K562 (cell line): Measurements from ENCODE around the gene TRUB1. TPM values are rescaled to one million over a fixed set of nuclear protein-coding genes. Genes with fewer than 3 reads are reported as not detected.

Experiments
- ATAC-seq: fragments of 200-7000 bp; cut with Tn5 transposase; 3 replicates; pipeline ENCODE4 v1.9.1; 2020; ENCODE audit warnings: moderate library complexity
- BruUV-seq: library from RNA; stranded (reverse); fragments of 400-500 nt; replicated peaks from 2 replicates; lab custom pipeline; 2021; lab: Mats Ljungman, UMichigan
- CTCF ChIA-PET: fragments of 300-600 bp; formaldehyde crosslinking; extraction: SDS; loops from one replicate; lab custom pipeline; 2021; ENCODE audit warnings: low intra/inter-chr PET ratio; lab: Yijun Ruan, JAX
- POLR2A ChIA-PET: fragments of 300-600, 350-650 bp; sonication (Branson Sonifier 250); formaldehyde crosslinking; extraction: SDS; loops from one replicate; lab custom pipeline; 2021; ENCODE audit warnings: antibody characterized with exemption, inconsistent platforms; lab: Yijun Ruan, JAX
- DNase-seq, 4 experiments: peaks; one replicate each; pipeline versions ENCODE4 v3.0.0 to v3.0.0-alpha.2; 2011 to 2018; ENCODE audit warnings: low spot score in 3 of 4, mixed read lengths in 3 of 4; ENCODE audit errors: extremely low read depth in 1 of 4
- FAIRE-seq: peaks from 2 replicates; lab custom pipeline; 2011; peaks lifted over from hg19 to GRCh38; lab: Jason Lieb, UNC
- H2AFZ ChIP-seq: 2 replicates; pipeline ENCODE4 v1.6.0; 2011; ENCODE audit warnings: low read depth, low read length, control low read depth, inconsistent platforms
- H3K27ac ChIP-seq: fragments of 200-600 bp; 3 replicates; pipeline ENCODE4 v1.8.0; 2011; ENCODE audit warnings: low read depth, mild to moderate bottlenecking, control low read depth, inconsistent platforms, low read length, moderate library complexity, mixed read lengths; ENCODE audit errors: extremely low read depth
- H3K27me3 ChIP-seq, 2 experiments: fragments of 300-600 bp in 1 of 2; 2 replicates in 1 of 2; 3 replicates in 1 of 2; pipeline versions ENCODE4 v1.6.0 to v1.8.0; 2011; ENCODE audit warnings: inconsistent platforms in 2 of 2, low read length in 2 of 2, mild to moderate bottlenecking in 1 of 2, mixed read lengths in 1 of 2, moderate library complexity in 1 of 2; ENCODE audit not compliant: control insufficient read depth in 2 of 2, insufficient read depth in 2 of 2
- H3K36me3 ChIP-seq: fragments of 300-600 bp; 3 replicates; pipeline ENCODE4 v1.8.0; 2011; ENCODE audit warnings: mild to moderate bottlenecking, low read length, inconsistent platforms; ENCODE audit not compliant: control insufficient read depth, insufficient read depth
- H3K4me1 ChIP-seq, 2 experiments: fragments of 200-600 bp in 1 of 2; replicated peaks in 1 of 2; 2 replicates in 1 of 2; 3 replicates in 1 of 2; pipeline versions ENCODE4 v1.5.1 to v1.8.0; 2011; ENCODE audit warnings: inconsistent platforms in 2 of 2, low read length in 2 of 2, mild to moderate bottlenecking in 1 of 2, mixed read lengths in 1 of 2, moderate library complexity in 1 of 2; ENCODE audit not compliant: control insufficient read depth in 2 of 2, insufficient read depth in 2 of 2
- H3K4me2 ChIP-seq: 2 replicates; pipeline ENCODE4 v1.6.1; 2011; ENCODE audit warnings: low read length, control low read depth, inconsistent platforms, mixed read lengths; ENCODE audit not compliant: insufficient read depth
- H3K4me3 ChIP-seq: fragments of 200-600 bp; sonication (generic), shearing (Covaris generic); 2 replicates; pipeline ENCODE4 v1.5.1; 2016; ENCODE audit warnings: control low read depth, inconsistent platforms
- H3K79me2 ChIP-seq: fragments of 200-600 bp; 3 replicates; pipeline ENCODE4 v1.8.0; 2011; ENCODE audit warnings: low read length, inconsistent platforms; ENCODE audit not compliant: control insufficient read depth, insufficient read depth
- H3K9ac ChIP-seq, 2 experiments: 2 replicates each; pipeline versions ENCODE4 v1.6.0 to v1.6.1; 2011; ENCODE audit warnings: low read depth in 2 of 2, low read length in 2 of 2, control low read depth in 1 of 2, inconsistent platforms in 1 of 2, mild to moderate bottlenecking in 1 of 2, mixed read lengths in 1 of 2; ENCODE audit not compliant: insufficient read depth in 1 of 2
- H3K9me1 ChIP-seq: one replicate; pipeline ENCODE4 v1.6.0; 2011; ENCODE audit warnings: inconsistent platforms, mild to moderate bottlenecking, low read length, moderate library complexity; ENCODE audit not compliant: control insufficient read depth, insufficient read depth
- H3K9me3 ChIP-seq: replicated peaks from 2 replicates; pipeline ENCODE4 v1.5.1; 2011; ENCODE audit warnings: low read depth, low read length, inconsistent platforms; ENCODE audit not compliant: control insufficient read depth, insufficient read depth
- H4K20me1 ChIP-seq: replicated peaks from 2 replicates; pipeline ENCODE4 v1.6.1; 2011; ENCODE audit warnings: low read length, inconsistent platforms, mixed read lengths; ENCODE audit not compliant: control insufficient read depth, insufficient read depth
- BMI1 ChIP-seq: fragments of 150-350 bp; IDR thresholded peaks from 2 replicates; pipeline ENCODE4 v1.6.1; 2014; ENCODE audit warnings: low read length
- BRD4 ChIP-seq: fragments of 200-600 bp; sonication (generic); IDR thresholded peaks from 2 replicates; pipeline ENCODE4 v1.6.1; 2017; ENCODE audit warnings: inconsistent platforms
- ETV5 ChIP-seq: sonication (generic); formaldehyde crosslinking; IDR thresholded peaks from 2 replicates; pipeline ENCODE4 v1.4.0; 2020; ENCODE audit warnings: low read depth, mild to moderate bottlenecking, missing genetic modification reagents
- EWSR1 ChIP-seq: fragments of 450-650 bp; IDR thresholded peaks from 2 replicates; pipeline ENCODE4 v1.6.1; 2018; ENCODE audit warnings: borderline replicate concordance, mild to moderate bottlenecking, low read depth, moderate library complexity; ENCODE audit not compliant: partially characterized antibody
- HDAC8 ChIP-seq: fragments of 450-650 bp; IDR thresholded peaks from 2 replicates; pipeline ENCODE4 v1.6.1; 2016; ENCODE audit warnings: mild to moderate bottlenecking, missing genetic modification characterization, moderate library complexity, missing compliant biosample characterization
- MTA3 ChIP-seq: fragments of 450-650 bp; formaldehyde crosslinking; IDR thresholded peaks from 2 replicates; pipeline ENCODE4 v1.6.1; 2017; ENCODE audit warnings: mild to moderate bottlenecking, borderline replicate concordance
- RBM15 ChIP-seq: fragments of 200-400 bp; formaldehyde crosslinking; IDR thresholded peaks from 2 replicates; pipeline ENCODE4 v1.6.1; 2018; ENCODE audit warnings: mild to moderate bottlenecking, low read length, moderate library complexity; ENCODE audit not compliant: insufficient read depth
- RBM34 ChIP-seq: fragments of 200-400 bp; formaldehyde crosslinking; IDR thresholded peaks from 2 replicates; pipeline ENCODE4 v1.6.1; 2018; ENCODE audit warnings: low read length, borderline replicate concordance; ENCODE audit not compliant: insufficient read depth
- TCF7 ChIP-seq: sonication (generic); IDR thresholded peaks from 2 replicates; pipeline ENCODE4 v1.6.1; 2016; ENCODE audit warnings: antibody characterized with exemption, borderline replicate concordance
- ZNF184 ChIP-seq: sonication (generic); formaldehyde crosslinking; IDR thresholded peaks from 2 replicates; pipeline ENCODE4 v1.5.0; 2020; ENCODE audit warnings: missing genetic modification reagents
- ZNF324 ChIP-seq: fragments of 250-450 bp; sonication (Bioruptor Pico); IDR thresholded peaks from 2 replicates; pipeline ENCODE4 v1.4.0; 2020; ENCODE audit warnings: mild to moderate bottlenecking
- ZNF431 ChIP-seq: sonication (generic); formaldehyde crosslinking; IDR thresholded peaks from 2 replicates; pipeline ENCODE4 v1.8.0; 2022; ENCODE audit warnings: mild to moderate bottlenecking, missing genetic modification reagents
- WGBS: fragments of 100-300 bp; shearing (Covaris generic); methylation state at CpG from one replicate; pipeline ENCODE4 v1.1.6; 2016; ENCODE audit warnings: low coverage, mixed read lengths; ENCODE audit not compliant: insufficient coverage; ENCODE audit errors: missing lambda C conversion rate; 5-methylcytosine and 5-hydroxymethylcytosine counted together
- in situ Hi-C: fragments of 300-500 bp; cut with MboI; formaldehyde crosslinking; loops from 4 replicates; pipeline ENCODE4 v1.15.0; 2018; ENCODE audit warnings: inconsistent platforms, mixed read lengths
- intact Hi-C: fragments of 100-400 bp; cut with micrococcal nuclease; formaldehyde crosslinking; loops from 2 replicates; pipeline ENCODE4 v1.14.2; 2022
- polyA plus RNA-seq, 8 experiments: library from polyadenylated mRNA; depleted of rRNA in 4 of 8; stranded (reverse) in 5 of 8; unstranded in 3 of 8; fragments of >200 nt; fragmentation: Nextera tagmentation in 2 of 8; fragmentation: Illumina TruSeq in 1 of 8; extraction: Ambion mirVana in 2 of 8; extraction: Trizol in 1 of 8; gene quantifications; 2 replicates each; pipeline versions ENCODE4 v1.2.1 to v1.2.3, GENCODE V29; 2011 to 2014; ENCODE audit warnings: inconsistent platforms in 1 of 8, missing spikeins in 1 of 8
- total RNA-seq, 7 experiments: library from RNA; depleted of rRNA in 6 of 7; stranded (reverse); fragments of >200 nt in 6 of 7; fragmentation: Illumina TruSeq in 2 of 7; extraction: Trizol in 2 of 7; gene quantifications; 2 replicates each; pipeline versions ENCODE4 v1.2.1 to v1.2.3, GENCODE V29; 2011 to 2021; ENCODE audit warnings: low replicate concordance in 1 of 7
- TF ChIP-seq, protein P1 (sequence below): conservative IDR thresholded peaks from 2 replicates; pipeline ENCODE4 v1.6.1; 2011; ENCODE audit warnings: low read depth, mild to moderate bottlenecking, low read length; ENCODE audit not compliant: control insufficient read depth
- TF ChIP-seq, protein P2 (sequence below): sonication (generic); formaldehyde crosslinking; IDR thresholded peaks from 2 replicates; pipeline ENCODE4 v1.8.1; 2023; ENCODE audit warnings: mild to moderate bottlenecking, missing genetic modification reagents

The TRUB1 gene
- total and polyA plus RNA-seq, 9 of the 15 experiments (the other 6 are each of a cell fraction or from before 2014, with no cell fraction given): 4.6 to 16.5 (median 11.5) TPM

DNA sequence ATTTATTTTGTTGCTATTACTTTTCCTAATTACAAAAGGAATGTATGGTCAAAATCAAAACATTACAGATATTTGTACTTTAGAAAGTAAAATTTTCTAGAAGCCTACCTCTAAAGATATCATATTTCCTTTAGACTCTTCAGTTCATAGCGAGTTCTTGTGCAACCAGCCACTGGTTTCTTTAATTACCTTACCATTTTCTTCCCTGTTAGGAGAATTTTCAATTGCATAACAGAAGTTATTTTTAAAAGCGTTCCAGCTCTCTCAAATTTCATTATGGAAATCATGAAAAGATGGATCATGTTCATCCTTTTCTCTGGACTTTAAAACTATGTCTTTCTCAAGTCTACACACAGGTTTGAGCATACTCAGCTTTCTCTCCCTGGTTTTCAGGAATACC, 5.0 kb upstream of the TRUB1 start:
- intact Hi-C loops (no loop called here), in situ Hi-C loops (no loop called here)
- no peak overlapping the region for H3K4me2 ChIP-seq
- H3K27me3 ChIP-seq: no peaks in the 10 kb centered on the region
- H3K9me3 ChIP-seq: no peaks in the 10 kb centered on the region
- WGBS: 0% methylated on average over 2 of the region's 2 CpGs
- DNase-seq (no peak), ATAC-seq (no peak)
- no TSS peak for BruUV-seq
- H3K4me1 ChIP-seq: no peaks in the 10 kb centered on the region
- H3K9ac ChIP-seq: no peak overlapping the region
- POLR2A ChIA-PET: interaction anchor here (0.9 kb wide), 1 partner anchor 18 kb away, joined by 3 read pairs; no protein-coding TSS in a partner anchor
- H3K36me3 ChIP-seq: no peaks in the 10 kb centered on the region
- peaks cover 2% of the 10 kb centered on the region; the same call in 2 of the 3 replicates for H3K79me2 ChIP-seq
- TF ChIP-seq BMI1: no peak
- no peak for TF ChIP-seq ZNF324 (CRISPR knock-in tag)
- TF ChIP-seq HDAC8 (tag): no peak
- TF ChIP-seq, all 486 proteins: peak for 0
- Histone ChIP-seq H3K9me1 (no peaks in the 10 kb centered on the region), H3K4me3 (no peak overlapping the region), H2AFZ (no peak overlapping the region), H3K27ac (no peak overlapping the region), H4K20me1 (no peaks in the 10 kb centered on the region)
- CTCF ChIA-PET: no interaction called here
- FAIRE-seq: no peak

DNA sequence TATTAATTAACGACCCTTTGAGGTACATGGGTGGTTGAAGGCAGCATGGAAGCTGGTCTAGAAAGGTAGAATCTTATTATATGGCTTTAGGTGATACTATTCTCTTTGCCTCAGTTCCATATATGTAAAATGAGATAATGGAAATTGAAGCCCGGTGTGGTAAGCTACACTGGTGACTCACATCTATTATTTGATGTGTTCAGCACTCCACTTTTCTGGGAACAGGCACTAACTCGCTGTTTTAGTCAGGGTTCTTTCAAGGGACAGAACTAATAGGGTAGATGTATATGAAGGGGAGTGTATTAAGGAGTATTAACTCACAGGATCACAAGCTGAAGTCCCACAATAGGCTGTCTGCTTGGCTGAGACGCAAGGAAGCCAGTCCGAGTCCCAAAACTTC, 4.4 kb upstream of the TRUB1 start:
- 0% methylated on average over 5 of the region's 5 CpGs for WGBS
- in situ Hi-C loops (no loop called here), intact Hi-C loops (no loop called here)
- CTCF ChIA-PET: no interaction called here
- Histone ChIP-seq H2AFZ (no peak overlapping the region), H4K20me1 (no peaks in the 10 kb centered on the region), H3K9me1 (no peaks in the 10 kb centered on the region), H3K4me1 (no peaks in the 10 kb centered on the region), H3K4me3 (no peak overlapping the region), H3K27me3 (no peaks in the 10 kb centered on the region), H3K9ac (no peak overlapping the region), H3K79me2 (peaks cover 8% of the 10 kb centered on the region), H3K27ac (no peak overlapping the region), H3K4me2 (no peak overlapping the region), H3K36me3 (no peaks in the 10 kb centered on the region), H3K9me3 (no peaks in the 10 kb centered on the region)
- POLR2A ChIA-PET: no interaction called here
- BruUV-seq: no TSS peak
- no peak for FAIRE-seq
- TF ChIP-seq, protein P1, sequence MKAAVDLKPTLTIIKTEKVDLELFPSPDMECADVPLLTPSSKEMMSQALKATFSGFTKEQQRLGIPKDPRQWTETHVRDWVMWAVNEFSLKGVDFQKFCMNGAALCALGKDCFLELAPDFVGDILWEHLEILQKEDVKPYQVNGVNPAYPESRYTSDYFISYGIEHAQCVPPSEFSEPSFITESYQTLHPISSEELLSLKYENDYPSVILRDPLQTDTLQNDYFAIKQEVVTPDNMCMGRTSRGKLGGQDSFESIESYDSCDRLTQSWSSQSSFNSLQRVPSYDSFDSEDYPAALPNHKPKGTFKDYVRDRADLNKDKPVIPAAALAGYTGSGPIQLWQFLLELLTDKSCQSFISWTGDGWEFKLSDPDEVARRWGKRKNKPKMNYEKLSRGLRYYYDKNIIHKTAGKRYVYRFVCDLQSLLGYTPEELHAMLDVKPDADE: no peak
- TF ChIP-seq BRD4 (no peak), EWSR1 (no peak), RBM34 (no peak), ETV5 (CRISPR knock-in tag) (no peak), MTA3 (no peak), RBM15 (no peak), ZNF431 (CRISPR knock-in tag) (no peak), ZNF184 (no peak), TCF7 (no peak)
- TF ChIP-seq, protein P2, sequence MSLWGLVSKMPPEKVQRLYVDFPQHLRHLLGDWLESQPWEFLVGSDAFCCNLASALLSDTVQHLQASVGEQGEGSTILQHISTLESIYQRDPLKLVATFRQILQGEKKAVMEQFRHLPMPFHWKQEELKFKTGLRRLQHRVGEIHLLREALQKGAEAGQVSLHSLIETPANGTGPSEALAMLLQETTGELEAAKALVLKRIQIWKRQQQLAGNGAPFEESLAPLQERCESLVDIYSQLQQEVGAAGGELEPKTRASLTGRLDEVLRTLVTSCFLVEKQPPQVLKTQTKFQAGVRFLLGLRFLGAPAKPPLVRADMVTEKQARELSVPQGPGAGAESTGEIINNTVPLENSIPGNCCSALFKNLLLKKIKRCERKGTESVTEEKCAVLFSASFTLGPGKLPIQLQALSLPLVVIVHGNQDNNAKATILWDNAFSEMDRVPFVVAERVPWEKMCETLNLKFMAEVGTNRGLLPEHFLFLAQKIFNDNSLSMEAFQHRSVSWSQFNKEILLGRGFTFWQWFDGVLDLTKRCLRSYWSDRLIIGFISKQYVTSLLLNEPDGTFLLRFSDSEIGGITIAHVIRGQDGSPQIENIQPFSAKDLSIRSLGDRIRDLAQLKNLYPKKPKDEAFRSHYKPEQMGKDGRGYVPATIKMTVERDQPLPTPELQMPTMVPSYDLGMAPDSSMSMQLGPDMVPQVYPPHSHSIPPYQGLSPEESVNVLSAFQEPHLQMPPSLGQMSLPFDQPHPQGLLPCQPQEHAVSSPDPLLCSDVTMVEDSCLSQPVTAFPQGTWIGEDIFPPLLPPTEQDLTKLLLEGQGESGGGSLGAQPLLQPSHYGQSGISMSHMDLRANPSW (CRISPR knock-in tag): no peak
- no peak for DNase-seq
- no peak for ATAC-seq
